Measurements from ENCODE around the gene BCL11B. TPM values are rescaled to one million over a fixed set of nuclear protein-coding genes. Genes with fewer than 3 reads are reported as not detected.

BCL11B gene
- 10 to 100 TPM in 1 of 2 donors, 1 to 10 TPM in 1; 3.0 to 10.2 TPM for total RNA-seq
- 10 to 100 TPM; 11.7 to 12.9 TPM for polyA plus RNA-seq (ENCODE audit: insufficient read length in 2 of 2)
- long read RNA-seq, donor 1 = 0 reads
- long read RNA-seq, donor 2, full-length matches to known transcripts = 1 of 1 reads
- long read RNA-seq, donor 2, partial matches to known transcripts = 0 of 1 reads
- long read RNA-seq, donor 2, other reads (novel, unspliced or antisense) = 0 of 1 reads
- long read RNA-seq, donor 3 = 0 reads
- long read RNA-seq, donor 4 = 0 reads

GRCh38 chr14:99271951-99272631, at the start of gene BCL11B:
Gene BCL11B, minus strand, starts transcription at chr14:99272197. Its CDS starts 979 bp downstream, at chr14:99271218.
- under 1% methylated on average over 41 of the region's 50 CpGs for WGBS (ENCODE audit: insufficient coverage)

GRCh38 chr14:99321236-99321925, 49.4 kb upstream of the BCL11B start:
- 97% methylated on average over 13 of the region's 16 CpGs for WGBS (ENCODE audit: insufficient coverage)
- Histone ChIP-seq H3K27ac (ENCODE audit: low read depth, low read length) (no peak overlapping the region), H3K4me1 (ENCODE audit: control insufficient read depth, insufficient read depth, low read length) (no peaks in the 10 kb centered on the region), H3K36me3 (ENCODE audit: control insufficient read depth, insufficient read depth, low read length) (no peaks in the 10 kb centered on the region), H3K9me3 (ENCODE audit: control insufficient read depth, insufficient read depth, low read length) (no peaks in the 10 kb centered on the region), H3K4me3 (ENCODE audit: low read depth, low read length) (no peak overlapping the region), H3K27me3 (ENCODE audit: control insufficient read depth, insufficient read depth, low read length) (no peaks in the 10 kb centered on the region)
- DNase-seq (ENCODE audit: low read depth in 4 of 6, low spot score in 6 of 6) = no peak

More at GRCh38 chr14:99271951-99272631, at the start of gene BCL11B:
- H3K27ac ChIP-seq (ENCODE audit: low read depth, low read length) = no peak within 1 kb of the TSS
- peak within 1 kb of the TSS; percentile 48 for H3K4me3 ChIP-seq (ENCODE audit: low read depth, low read length)
- peaks cover 42% of the 10 kb centered on the region for H3K4me1 ChIP-seq (ENCODE audit: control insufficient read depth, insufficient read depth, low read length)
- peaks cover 48% of the 10 kb centered on the region for H3K27me3 ChIP-seq (ENCODE audit: control insufficient read depth, insufficient read depth, low read length)
- no peaks in the 10 kb centered on the region for H3K36me3 ChIP-seq (ENCODE audit: control insufficient read depth, insufficient read depth, low read length)
- DNase-seq (ENCODE audit: low read depth in 4 of 6, low spot score in 6 of 6) = peak in 5 of 6 donors; percentile 79 to 99 (median 87)
- H3K9me3 ChIP-seq (ENCODE audit: control insufficient read depth, insufficient read depth, low read length) = no peaks in the 10 kb centered on the region

- H3K9me3 ChIP-seq (ENCODE audit: control insufficient read depth, insufficient read depth, low read length) = no peaks in the 10 kb centered on the region
- no peaks in the 10 kb centered on the region for H3K27me3 ChIP-seq (ENCODE audit: control insufficient read depth, insufficient read depth, low read length)
- no peak overlapping the region for H3K4me3 ChIP-seq (ENCODE audit: low read depth, low read length)
- H3K27ac ChIP-seq (ENCODE audit: low read depth, low read length) = no peak overlapping the region
- WGBS (ENCODE audit: insufficient coverage) = 85% methylated on average over 25 of the region's 27 CpGs
- no peaks in the 10 kb centered on the region for H3K36me3 ChIP-seq (ENCODE audit: control insufficient read depth, insufficient read depth, low read length)
- DNase-seq (ENCODE audit: low read depth in 4 of 6, low spot score in 6 of 6) = no peak
- no peaks in the 10 kb centered on the region for H3K4me1 ChIP-seq (ENCODE audit: control insufficient read depth, insufficient read depth, low read length)
Observed at GRCh38 chr14:99320621-99321235, 48.7 kb upstream of the BCL11B start.

GRCh38 chr14:99320105-99320572, 48.1 kb upstream of the BCL11B start:
- DNase-seq (ENCODE audit: low read depth in 4 of 6, low spot score in 6 of 6) = peak in 1 of 6 donors; percentile 10
- H3K9me3 ChIP-seq (ENCODE audit: control insufficient read depth, insufficient read depth, low read length) = no peaks in the 10 kb centered on the region
- no peaks in the 10 kb centered on the region for H3K4me1 ChIP-seq (ENCODE audit: control insufficient read depth, insufficient read depth, low read length)
- no peaks in the 10 kb centered on the region for H3K27me3 ChIP-seq (ENCODE audit: control insufficient read depth, insufficient read depth, low read length)
- no peaks in the 10 kb centered on the region for H3K36me3 ChIP-seq (ENCODE audit: control insufficient read depth, insufficient read depth, low read length)
- no peak overlapping the region for H3K27ac ChIP-seq (ENCODE audit: low read depth, low read length)
- WGBS (ENCODE audit: insufficient coverage) = 24% methylated on average over 23 of the region's 23 CpGs
- H3K4me3 ChIP-seq (ENCODE audit: low read depth, low read length) = no peak overlapping the region

GRCh38 chr14:99318959-99319295, 46.9 kb upstream of the BCL11B start:
- DNase-seq (ENCODE audit: low read depth in 4 of 6, low spot score in 6 of 6) = no peak
- Histone ChIP-seq H3K9me3 (ENCODE audit: control insufficient read depth, insufficient read depth, low read length) (no peaks in the 10 kb centered on the region), H3K36me3 (ENCODE audit: control insufficient read depth, insufficient read depth, low read length) (no peaks in the 10 kb centered on the region), H3K27ac (ENCODE audit: low read depth, low read length) (no peak overlapping the region), H3K27me3 (ENCODE audit: control insufficient read depth, insufficient read depth, low read length) (no peaks in the 10 kb centered on the region), H3K4me1 (ENCODE audit: control insufficient read depth, insufficient read depth, low read length) (no peaks in the 10 kb centered on the region), H3K4me3 (ENCODE audit: low read depth, low read length) (no peak overlapping the region)
- 72% methylated on average over 5 of the region's 6 CpGs for WGBS (ENCODE audit: insufficient coverage)

- WGBS (ENCODE audit: insufficient coverage) = 55% methylated on average over 12 of the region's 13 CpGs
- H3K9me3 ChIP-seq (ENCODE audit: control insufficient read depth, insufficient read depth, low read length) = no peaks in the 10 kb centered on the region
- DNase-seq (ENCODE audit: low read depth in 4 of 6, low spot score in 6 of 6) = no peak
- H3K27me3 ChIP-seq (ENCODE audit: control insufficient read depth, insufficient read depth, low read length) = no peaks in the 10 kb centered on the region
- no peaks in the 10 kb centered on the region for H3K4me1 ChIP-seq (ENCODE audit: control insufficient read depth, insufficient read depth, low read length)
- H3K36me3 ChIP-seq (ENCODE audit: control insufficient read depth, insufficient read depth, low read length) = no peaks in the 10 kb centered on the region
- no peak overlapping the region for H3K27ac ChIP-seq (ENCODE audit: low read depth, low read length)
- no peak overlapping the region for H3K4me3 ChIP-seq (ENCODE audit: low read depth, low read length)
Observed at GRCh38 chr14:99318091-99318958, 46.3 kb upstream of the BCL11B start.

GRCh38 chr14:99317231-99318090, 45.5 kb upstream of the BCL11B start:
- Histone ChIP-seq H3K4me1 (ENCODE audit: control insufficient read depth, insufficient read depth, low read length) (no peaks in the 10 kb centered on the region), H3K27ac (ENCODE audit: low read depth, low read length) (no peak overlapping the region), H3K4me3 (ENCODE audit: low read depth, low read length) (no peak overlapping the region), H3K27me3 (ENCODE audit: control insufficient read depth, insufficient read depth, low read length) (no peaks in the 10 kb centered on the region), H3K36me3 (ENCODE audit: control insufficient read depth, insufficient read depth, low read length) (no peaks in the 10 kb centered on the region), H3K9me3 (ENCODE audit: control insufficient read depth, insufficient read depth, low read length) (no peaks in the 10 kb centered on the region)
- DNase-seq (ENCODE audit: low read depth in 4 of 6, low spot score in 6 of 6) = no peak
- WGBS (ENCODE audit: insufficient coverage) = 82% methylated on average over 7 of the region's 9 CpGs

- H3K36me3 ChIP-seq (ENCODE audit: control insufficient read depth, insufficient read depth, low read length) = no peaks in the 10 kb centered on the region
- no peaks in the 10 kb centered on the region for H3K4me1 ChIP-seq (ENCODE audit: control insufficient read depth, insufficient read depth, low read length)
- no peak for DNase-seq (ENCODE audit: low read depth in 4 of 6, low spot score in 6 of 6)
- no peak overlapping the region for H3K27ac ChIP-seq (ENCODE audit: low read depth, low read length)
- no peaks in the 10 kb centered on the region for H3K27me3 ChIP-seq (ENCODE audit: control insufficient read depth, insufficient read depth, low read length)
- H3K4me3 ChIP-seq (ENCODE audit: low read depth, low read length) = no peak overlapping the region
- no peaks in the 10 kb centered on the region for H3K9me3 ChIP-seq (ENCODE audit: control insufficient read depth, insufficient read depth, low read length)
- WGBS (ENCODE audit: insufficient coverage) = 86% methylated on average over 12 of the region's 18 CpGs
Observed at GRCh38 chr14:99316281-99317163, 44.5 kb upstream of the BCL11B start.
